Activated CD8-positive, alpha-beta memory T cell treated with anti-CD3 and anti-CD28 coated beads for 4 hours (primary cell): Measurements from ENCODE around the gene ARHGAP26.

Experiments used
- DNase-seq, 2 donors: peaks; one replicate each; pipeline ENCODE4 v3.0.0-alpha.2; 2020; ENCODE audit warnings: low read depth in 2 of 2

The ARHGAP26 gene

DNA sequence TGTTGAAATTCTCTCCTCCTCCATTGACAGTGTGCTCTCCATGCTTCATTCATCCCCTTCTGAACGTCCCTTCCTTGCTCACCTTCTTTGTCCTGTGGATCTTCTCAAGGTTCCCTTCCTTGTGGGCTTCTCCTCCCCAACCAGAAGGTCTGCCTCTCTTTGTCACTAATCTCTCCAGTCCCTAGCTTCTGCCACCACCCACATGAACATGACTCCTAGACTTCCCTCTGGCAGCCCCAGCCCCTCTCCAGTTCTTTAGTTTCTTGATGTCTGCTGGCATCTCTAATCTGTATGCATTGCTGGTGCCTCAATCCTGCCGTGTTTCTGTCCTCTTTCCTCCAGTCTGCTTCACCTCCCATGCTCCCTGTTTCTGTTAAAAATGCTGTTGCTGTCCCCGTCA is 79.3 kb downstream of the ARHGAP26 start:
- no peak for DNase-seq

DNA sequence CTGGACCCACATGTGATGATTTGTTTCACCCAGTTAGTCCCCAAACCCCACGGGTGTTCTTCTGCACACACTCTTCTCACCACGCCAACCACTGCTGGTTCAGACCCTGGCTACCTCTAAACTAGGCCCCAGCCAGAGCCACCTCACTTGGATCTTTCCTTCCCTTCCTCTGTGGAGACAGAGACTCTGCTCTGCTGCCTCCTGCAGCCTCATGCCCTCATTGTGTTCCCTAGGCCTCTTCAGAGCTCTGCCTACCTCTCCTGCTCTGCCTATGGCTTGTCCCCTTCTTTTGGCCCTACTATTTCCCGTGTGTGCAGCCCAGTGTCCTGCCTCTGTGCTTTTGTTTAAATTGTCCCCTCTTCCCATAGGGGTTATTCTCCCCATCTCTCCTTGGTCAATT is 79.7 kb downstream of the ARHGAP26 start:
- DNase-seq = no peak

DNA sequence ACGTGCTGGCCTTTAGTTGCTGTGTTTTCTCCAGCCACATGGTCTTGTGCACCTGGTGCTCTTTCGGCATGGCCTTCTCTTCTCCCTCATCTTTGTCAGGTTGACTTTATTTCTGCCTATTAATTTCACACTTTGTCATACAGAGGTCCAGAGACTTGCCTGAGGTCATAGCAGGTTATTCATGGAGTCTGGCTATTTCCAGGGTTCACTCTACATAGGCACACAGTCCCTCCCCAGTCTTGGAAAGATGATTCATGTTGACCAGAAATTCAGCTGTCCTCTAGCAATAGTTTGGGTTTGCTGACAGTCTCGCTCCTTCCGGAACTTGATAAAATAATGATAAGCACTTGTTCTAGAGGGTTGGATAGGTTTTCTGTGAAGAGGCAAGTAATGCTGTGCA is 81.6 kb downstream of the ARHGAP26 start:
- no peak for DNase-seq

DNA sequence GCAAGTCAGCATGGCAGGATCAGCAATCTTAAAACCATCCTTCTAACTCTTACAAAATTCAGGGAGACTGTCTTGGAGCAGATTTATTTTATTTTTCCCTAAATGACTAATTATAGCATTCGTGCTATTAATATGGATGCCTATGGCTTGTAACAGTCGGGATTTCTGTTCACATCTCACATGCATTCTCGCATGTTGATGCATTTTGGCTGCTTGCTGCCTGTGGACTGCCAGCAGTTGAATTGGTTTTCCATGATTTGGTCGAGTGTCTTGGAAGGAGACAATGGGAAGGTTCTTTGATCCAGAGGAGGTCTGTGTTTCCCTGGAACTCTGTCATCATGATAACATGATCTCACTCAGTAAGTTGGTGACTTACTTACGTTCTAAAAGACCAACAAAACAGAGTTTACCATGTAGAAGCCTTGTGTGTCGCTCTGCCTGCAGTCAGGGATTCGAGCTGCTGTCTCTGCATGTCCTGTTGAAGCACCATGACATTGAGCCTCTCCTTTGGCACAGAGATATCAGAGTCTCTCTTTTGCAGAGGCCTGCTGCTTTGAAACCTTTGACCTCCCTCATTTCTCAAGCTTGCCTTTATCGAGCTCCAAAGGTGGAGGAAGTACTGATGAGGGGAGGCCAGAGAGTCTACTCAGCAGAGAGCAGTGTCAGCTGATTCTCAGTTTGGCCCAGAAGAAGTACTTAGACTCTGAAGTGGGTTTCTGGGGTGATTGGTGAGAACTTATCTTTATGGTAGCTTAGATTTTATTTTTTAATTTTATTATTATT is 82.4 kb downstream of the ARHGAP26 start:
- no peak for DNase-seq

DNA sequence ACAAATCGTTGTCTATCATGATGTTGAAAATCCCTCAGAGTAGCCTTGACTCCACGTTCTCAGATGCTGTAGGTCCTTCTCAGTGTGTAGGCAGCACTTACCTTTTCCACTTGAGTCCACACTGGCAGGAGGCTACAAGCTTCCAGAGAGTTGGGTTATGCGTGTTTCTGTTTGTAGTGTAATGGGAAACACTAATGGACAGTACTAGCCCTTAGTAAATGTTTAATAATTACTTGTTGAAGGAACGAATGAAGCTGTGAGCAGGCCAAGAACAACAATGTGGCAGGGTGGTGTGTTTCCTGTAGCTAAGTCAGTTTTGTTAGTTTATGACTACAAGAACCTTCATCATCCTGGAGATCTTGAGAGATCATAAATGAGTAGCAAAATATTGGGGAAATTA is 83.5 kb downstream of the ARHGAP26 start:
- no peak for DNase-seq

DNA sequence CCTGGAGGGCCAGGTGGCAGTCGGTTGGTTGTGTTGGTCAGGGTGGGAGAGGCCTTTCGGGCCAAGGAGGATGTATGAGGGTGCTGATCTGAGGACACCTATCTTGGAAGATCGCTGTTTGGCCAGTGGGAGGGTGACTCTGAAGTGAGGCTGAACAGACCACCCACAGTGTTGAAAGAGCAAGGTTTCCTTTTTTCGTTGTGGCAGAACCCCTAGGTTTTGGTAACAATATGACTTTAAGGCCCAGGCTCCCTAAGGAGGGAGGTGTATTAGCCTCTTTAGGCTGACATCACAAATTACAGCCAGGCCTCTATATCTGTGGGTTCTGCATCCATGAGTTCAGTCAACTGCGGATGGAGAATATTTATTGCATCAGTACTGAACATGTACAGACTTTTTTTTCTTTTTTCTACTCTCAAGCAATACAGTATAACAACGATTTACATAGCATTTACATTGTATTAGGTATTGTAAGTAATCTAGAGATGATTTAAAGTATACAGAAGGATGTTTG is 86.1 kb downstream of the ARHGAP26 start:
- no peak for DNase-seq

DNA sequence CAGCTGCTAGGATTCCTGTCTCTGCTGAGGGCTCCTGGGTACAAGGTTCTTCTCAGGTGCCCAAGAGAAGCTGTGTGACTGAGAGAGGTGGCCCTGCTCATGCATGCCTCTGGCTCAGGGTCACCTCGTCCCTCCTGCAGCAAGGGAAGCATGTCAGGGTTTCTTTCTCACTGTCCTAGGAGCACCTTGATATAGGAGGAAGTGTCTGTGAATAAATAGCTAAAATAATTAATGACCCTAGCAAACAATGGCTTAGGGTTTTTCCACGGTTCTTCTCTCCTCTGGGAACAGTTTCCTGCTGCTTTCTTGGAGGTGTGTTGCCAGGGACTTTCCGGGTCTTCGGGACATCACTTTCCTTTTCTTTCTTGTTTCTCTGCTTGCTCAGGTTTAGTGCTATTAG is 87.2 kb downstream of the ARHGAP26 start:
- DNase-seq = no peak

DNA sequence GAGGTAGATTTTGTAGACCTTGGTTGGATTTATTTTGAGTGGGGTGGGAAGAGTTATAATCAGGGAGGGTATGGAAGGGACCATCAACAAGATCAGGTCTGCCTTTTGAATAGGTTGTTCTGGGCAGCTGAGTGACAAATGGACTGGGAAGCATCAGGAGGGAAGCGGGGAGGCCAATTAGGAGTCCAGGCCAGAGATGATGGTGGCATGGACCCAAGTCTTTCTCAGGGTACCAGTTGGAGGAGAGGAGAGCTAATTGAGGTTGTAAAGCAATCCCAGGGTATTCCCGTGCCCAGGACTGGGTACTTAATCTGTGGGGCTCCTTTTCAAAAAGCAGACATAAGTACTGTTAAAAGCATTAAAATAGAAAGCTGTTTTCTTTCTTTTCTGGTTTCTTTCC is 88.9 kb downstream of the ARHGAP26 start:
- no peak for DNase-seq

DNA sequence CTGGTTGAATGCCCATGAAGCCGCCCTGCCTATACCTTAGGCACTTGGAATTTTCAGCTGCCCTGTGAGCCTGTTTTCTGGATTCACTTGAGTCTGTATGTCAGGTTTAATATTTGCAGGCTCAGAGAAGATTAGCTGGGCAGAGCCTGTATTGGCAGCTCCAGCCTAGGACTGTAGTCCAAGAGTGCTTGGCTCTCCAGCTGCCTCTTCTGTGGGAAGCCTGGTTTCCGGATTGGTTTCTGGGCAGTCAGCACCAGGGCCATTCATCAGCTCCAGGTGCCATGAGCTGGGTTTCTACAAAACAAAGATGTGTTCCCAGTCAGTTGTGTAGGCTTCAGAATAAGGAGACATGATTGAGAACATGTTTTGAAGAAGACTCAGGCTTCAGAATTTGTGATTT is 90.1 kb downstream of the ARHGAP26 start:
- no peak for DNase-seq

DNA sequence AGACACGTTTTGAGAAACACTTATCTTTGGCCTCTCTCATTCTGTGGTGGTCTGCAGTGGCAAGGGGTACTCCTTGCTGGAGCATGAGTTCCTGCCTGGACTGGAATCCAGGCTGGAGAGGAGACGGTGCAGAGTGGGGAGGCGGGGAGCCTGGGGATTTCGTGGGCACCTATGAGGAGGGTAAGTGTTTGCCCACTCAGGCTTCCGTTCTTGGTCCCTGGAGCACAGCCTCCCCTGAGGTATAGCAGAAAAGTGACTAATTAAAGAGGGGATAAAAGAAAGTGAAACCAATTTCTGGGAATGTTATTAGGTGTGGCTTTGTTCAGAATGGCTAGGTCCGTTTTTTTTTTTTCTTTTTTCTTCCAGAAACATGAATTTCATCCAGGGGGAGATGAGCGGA is 90.8 kb downstream of the ARHGAP26 start:
- no peak for DNase-seq

DNA sequence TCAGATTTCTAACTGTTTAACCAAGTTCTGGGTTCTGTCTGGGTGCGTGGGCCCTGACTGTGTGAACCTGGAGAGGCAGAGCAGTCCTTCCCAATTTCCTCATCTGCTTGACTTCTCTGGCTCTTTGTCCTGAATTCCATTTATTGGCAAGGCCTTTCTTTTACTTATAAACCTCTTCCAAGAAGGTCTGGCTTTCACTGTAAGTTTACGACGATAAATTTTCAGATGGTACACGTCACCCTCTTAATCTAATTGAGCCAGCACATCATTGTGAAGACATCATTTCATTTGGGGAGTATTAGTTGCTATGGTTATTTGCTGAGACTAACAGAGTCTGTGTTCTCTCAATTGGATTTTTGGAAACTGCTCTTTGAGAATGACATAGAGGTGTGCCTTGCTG is 92.4 kb downstream of the ARHGAP26 start:
- DNase-seq = no peak

DNA sequence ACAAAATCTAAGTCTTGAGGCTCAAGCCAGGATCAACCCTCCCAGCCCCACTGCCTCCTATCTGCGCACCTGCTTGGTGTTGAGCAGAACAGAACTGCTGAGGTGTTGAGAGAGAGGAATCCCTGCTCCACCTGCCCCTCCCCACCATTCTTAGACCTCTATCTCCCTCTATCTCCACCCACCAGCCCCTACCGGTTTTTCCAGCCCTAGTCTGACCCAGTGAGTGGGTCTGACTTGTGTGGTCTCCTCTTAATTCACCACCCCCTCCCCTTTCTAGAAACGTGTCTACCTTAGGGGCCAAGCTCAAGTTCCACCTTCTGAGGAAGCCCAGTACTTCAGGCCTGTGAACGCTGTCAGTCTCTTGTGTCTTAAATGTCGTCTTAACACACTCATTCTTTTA is 93.7 kb downstream of the ARHGAP26 start:
- no peak for DNase-seq

DNA sequence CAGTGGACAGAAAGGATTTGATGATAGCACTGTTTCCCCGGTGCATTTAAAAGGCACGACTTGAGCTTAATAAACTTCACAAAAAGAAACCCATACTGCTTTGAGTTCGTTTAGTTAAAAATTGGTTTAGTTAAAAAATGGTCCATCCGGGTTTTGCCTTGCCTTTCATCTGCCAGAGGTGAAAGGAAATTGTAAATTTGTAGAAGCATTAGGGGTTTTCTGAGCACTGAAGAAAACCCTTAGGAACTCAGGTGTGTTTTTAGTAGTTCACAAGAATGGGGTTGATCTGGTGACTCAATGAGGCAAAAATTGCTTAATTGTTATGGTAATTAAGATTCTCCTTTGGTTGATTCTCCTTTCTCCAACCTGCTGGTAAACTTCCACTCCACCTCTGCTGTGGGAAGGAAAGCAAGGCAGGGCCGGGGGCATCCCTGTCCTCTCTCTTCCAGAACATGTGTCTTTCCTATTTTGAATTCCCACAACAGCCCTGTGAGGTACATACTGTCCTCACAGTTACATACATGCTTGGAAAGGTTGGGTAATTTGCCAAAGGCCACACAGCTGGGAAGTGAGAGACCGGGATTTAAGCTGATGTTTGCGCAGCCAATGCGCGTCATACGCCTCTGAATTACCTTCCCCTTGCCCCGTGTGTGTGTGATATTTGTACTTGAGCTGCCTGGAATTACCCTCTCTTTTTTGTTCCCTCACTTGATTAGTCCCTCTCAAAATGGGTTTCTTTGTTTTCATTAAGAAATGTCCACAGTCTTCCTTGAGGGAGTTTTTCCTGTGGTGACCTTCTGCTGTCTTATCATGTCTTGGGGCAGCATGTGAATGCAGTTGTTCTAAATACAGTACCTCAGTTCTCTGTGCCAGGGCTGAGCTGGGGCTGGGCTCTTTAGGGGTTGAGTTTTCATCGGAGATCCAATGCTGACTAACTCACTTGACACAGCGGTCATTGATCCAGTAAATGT is 94.4 kb downstream of the ARHGAP26 start:
- no peak for DNase-seq

DNA sequence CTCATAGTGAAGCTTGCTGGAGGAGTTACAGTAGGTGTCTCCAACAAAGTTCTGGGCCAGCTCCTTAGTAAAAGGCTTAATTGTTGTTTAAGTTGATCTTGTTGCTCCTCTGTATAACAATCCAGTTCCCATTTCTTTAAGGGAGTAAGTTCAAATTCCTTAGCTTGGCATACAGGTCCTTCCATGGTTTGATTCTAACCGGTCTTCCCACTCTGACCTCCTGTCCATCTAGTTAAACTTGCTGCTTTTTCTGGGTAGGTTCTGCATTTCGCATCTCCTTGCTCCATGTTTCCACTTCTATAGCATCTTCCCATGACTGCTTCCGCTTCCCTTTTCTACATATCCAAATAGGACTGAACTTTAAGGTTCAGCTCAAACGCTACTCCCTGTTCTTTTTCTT is 95.5 kb downstream of the ARHGAP26 start:
- DNase-seq = no peak

DNA sequence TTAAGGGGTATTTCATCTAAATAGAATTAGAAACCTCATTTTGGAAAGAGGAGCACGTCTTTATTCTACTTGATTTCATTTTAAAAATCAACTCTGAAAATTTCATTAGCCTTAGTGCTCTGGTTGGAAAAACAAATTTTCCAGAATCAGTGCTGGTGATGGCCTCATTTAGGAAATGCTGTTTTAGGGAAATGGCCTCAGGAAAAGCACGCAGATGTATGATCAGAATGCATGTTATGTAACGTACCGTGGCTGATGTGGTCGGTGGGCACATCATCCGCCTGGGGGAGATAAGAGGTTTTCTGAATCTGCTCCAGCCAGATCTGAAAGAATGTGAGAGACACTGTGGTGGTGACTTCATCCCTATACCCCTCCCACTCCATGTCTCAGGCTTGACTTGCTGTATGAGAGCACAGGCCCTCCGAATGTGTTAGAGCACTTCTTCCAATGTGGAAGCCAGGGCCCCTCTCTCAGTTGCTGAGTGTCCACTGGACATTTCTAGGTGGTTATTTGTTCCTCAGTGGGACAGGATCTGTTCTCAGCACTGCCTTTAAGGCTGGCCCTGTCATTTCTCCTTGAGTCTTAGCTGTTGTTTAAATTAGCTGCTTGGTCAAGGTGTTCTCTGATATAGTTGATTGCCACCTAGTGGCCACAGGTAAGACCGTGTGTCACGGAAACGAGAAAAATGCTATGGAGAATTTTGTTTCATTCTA is 96.5 kb downstream of the ARHGAP26 start:
- no peak for DNase-seq

DNA sequence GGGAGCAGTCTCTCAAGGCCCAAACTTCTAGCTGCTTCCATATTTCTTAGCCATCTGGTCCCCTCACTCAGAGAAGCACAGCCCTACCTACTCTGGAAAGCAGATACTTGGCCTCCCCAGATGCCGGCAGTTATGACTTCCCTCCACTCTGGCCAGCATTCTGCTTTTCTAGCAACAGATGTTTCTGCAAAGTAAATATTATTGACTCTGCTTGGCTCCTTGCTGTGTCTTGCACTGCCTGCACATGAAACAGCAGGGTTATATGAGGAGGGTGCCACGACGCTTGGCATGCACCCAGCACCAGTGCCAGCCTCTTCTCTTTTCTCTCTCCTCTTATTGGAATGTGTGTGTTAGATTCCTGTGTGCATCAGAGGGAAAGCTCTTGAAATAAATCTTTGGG is 99.7 kb downstream of the ARHGAP26 start:
- DNase-seq = no peak

DNA sequence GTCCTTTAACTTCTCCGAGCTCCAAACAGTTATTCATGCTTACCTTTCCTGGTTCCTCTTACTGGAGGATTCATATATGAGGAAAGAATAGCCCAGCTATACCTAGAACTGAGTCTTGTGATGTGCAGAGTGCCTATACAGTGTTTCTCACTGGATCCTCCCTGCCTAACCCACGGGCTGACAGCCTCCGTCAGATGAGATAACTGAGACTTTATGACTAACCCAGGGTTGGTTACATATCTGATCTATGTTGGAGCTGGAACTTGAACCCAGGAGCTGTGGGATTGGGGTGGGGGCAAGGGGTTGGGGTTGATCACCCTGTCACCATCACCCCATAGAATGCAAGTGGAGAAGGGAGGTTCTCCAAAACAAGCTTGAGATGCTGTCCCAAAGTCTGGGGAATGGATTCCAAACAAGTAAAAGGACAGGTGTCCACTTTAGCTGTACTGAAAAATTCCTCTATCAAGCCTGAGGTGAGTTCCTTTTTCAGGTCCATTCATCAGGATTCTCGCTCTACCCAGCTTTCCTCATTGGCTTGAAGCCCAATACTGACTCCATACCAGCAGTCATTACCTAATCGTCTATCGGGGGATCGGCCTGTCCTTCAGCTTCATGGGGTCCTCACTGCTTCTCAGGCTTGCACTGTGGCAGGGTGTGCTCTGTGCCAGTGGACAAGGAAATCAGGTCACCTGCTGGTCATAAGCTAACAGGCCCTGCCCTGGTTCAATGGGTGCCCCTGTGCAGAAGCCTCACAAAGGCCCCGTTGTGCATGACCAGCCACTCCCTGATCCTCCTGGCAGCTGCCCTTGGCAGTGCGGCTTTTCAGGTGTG is 100.6 kb downstream of the ARHGAP26 start:
- DNase-seq = no peak

DNA sequence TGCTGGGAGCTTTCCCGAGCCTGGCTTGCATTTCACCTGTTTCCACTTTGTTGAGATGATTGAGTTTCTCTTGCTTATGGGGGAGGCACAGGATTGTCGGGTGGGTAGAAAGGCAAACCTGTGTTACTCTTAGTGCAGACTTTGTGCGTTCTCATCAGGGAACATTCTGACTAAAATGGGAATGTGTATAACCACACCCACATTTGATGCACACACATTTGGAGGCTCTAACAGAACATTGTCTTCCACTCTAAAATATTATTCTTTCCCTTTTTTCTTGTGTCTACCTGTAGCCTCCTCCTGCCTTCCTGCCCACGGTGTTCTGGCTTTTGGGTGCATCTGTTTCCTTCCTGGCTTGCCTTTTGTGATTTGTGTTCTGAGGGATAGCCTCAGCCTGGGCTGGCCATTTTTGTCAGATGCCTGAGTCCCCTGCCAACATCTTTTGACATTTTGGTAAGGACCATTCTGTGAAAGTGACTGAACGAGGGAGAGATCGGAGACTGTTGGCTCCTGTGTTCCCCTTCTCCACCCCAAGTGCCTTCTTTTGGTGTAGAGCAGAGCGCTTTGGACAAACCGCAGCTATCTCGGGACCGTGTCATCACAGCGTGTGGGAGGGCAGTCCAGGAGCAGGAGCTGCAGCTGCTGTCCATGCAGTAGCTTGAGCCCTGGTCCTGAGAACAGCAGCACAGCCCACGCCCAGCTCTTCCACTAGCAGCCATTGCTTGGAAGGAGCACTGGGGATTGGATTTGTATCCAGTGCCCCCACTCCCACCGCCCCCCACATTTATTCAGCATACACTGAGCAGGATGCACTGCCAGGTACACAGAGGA is 101.4 kb downstream of the ARHGAP26 start:
- DNase-seq = no peak

DNA sequence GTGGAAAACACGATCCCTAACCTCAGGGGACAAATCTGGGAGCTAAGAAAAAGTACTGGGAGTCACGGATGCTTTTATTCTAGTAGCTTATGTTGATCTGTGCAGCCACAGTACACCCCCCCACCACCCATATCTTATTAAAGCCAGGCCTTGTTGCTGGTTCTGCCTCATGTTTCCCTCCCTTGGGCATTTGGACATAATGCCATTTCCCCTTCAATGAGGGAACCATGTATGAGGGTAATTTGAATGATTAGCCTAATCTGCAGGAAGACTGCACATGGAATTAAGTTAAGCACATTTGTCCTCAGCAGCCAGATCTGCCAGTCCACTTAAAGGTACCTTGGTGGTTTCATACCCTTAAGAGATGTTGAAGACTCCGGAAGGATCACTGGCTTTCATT is 102.0 kb downstream of the ARHGAP26 start:
- no peak for DNase-seq

DNA sequence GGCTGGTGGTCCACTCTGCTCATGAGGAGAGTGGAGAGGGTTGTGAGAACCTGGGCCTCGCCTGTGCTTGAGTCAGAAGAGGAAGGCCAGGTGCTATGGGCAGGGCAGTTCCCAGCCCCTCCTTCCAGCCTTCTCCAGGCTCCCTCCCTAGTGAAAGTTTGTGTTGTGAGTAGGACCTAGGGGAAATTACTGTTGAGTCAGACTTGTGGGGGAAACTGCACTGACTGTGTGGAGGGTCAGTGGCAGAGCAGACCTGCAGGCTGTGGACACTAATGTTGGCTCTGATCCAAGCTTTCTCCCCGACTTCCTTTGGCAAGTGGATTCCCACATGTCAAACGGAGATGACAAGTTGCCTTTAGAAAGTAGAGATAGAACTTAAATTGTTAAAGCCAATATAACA is 102.6 kb downstream of the ARHGAP26 start:
- no peak for DNase-seq
